Right lobe of liver (tissue), 4 donors: Measurements from ENCODE around the gene GNAI2.

Experiments used
- CTCF ChIP-seq, 4 donors: fragments of 200-600 bp in 3 of 4; fragments of 450-650 bp in 1 of 4; IDR thresholded peaks; one replicate each; pipeline versions ENCODE4 v1.5.1 to v1.8.0; 2016 to 2022; ENCODE audit warnings: antibody characterized with exemption in 4 of 4, mild to moderate bottlenecking in 2 of 4
- POLR2A ChIP-seq: fragments of 450-650 bp; IDR thresholded peaks from one replicate; pipeline ENCODE4 v1.6.1; 2017; ENCODE audit warnings: antibody characterized with exemption, mild to moderate bottlenecking
- donor health status: DM: no; HTN: no; CAD: no.
- donor health status: DM: no; HTN: no; CAD: no.
- donor health status: DM: no; HTN: yes; CAD: no.

GRCh38 chr3:50213373-50213772 lies 22.6 kb upstream of the GNAI2 start:
- TF ChIP-seq POLR2A (no peak), CTCF (IDR thresholded peaks at IDR 0.05) (no peak)
